Aortic smooth muscle cell (primary cell): Measurements from ENCODE around the gene PPIP5K2. TPM values are rescaled to one million over a fixed set of nuclear protein-coding genes. Genes with fewer than 3 reads are reported as not detected.

Experiments used
- total RNA-seq: library from RNA; depleted of rRNA; stranded (reverse); fragments of >200 nt; gene quantifications from 2 replicates; pipeline ENCODE4 v1.2.3, GENCODE V29; 2014

PPIP5K2 gene
- total RNA-seq = 46.5 and 58.3 TPM in 2 replicates

GRCh38 chr5:103119765-103120606, at the start of gene PPIP5K2, which contains the start of gene GIN1:
TSS of gene PPIP5K2 (plus strand) at chr5:103120301. CDS start at chr5:103129590, 9,289 bp downstream.
TSS of gene GIN1 (minus strand) at chr5:103120138. CDS start at chr5:103108707, 11,431 bp downstream.

GRCh38 chr5:103258368-103258956, 138.4 kb downstream of the PPIP5K2 start, which contains the start of gene MACIR:
TSS of gene MACIR (plus strand) at chr5:103258763. CDS start at chr5:103275920, 17,157 bp downstream.

Other genes starting within 250 kb of the PPIP5K2 start
- 5.3 and 7.8 TPM in 2 replicates for gene GIN1, start 163 bp upstream of the PPIP5K2 start, total RNA-seq
- gene MACIR, start 138.5 kb downstream of the PPIP5K2 start, total RNA-seq = 9.2 and 9.9 TPM in 2 replicates